CD8-positive, alpha-beta memory T cell (primary cell): Measurements from ENCODE around the gene PEBP1. TPM values are rescaled to one million over a fixed set of nuclear protein-coding genes. Genes with fewer than 3 reads are reported as not detected.

Source experiments
- CTCF ChIA-PET: fragments of 350-600 bp; sonication (Branson Sonifier 250); formaldehyde crosslinking; loops from one replicate; lab custom pipeline; 2021; ENCODE audit warnings: antibody characterized with exemption; lab: Charles Lee
- POLR2A ChIA-PET: fragments of 350-600 bp; sonication (Branson Sonifier 250); formaldehyde crosslinking; loops from one replicate; lab custom pipeline; 2021; ENCODE audit warnings: antibody characterized with exemption; lab: Charles Lee
- DNase-seq, 5 donors: peaks; one replicate each; pipeline versions ENCODE4 v3.0.0 to v3.0.0-alpha.2; 2020 to 2022; ENCODE audit warnings: mixed read lengths in 1 of 5
- H3K27ac ChIP-seq: one replicate; pipeline ENCODE4 v1.7.0; 2013; ENCODE audit warnings: low read depth, mild to moderate bottlenecking, low read length, moderate library complexity
- H3K27me3 ChIP-seq: 2 replicates; pipeline ENCODE4 v1.7.0; 2013; ENCODE audit warnings: low read length, mild to moderate bottlenecking; ENCODE audit not compliant: insufficient read depth, poor library complexity, severe bottlenecking
- H3K36me3 ChIP-seq: 2 replicates; pipeline ENCODE4 v1.7.0; 2013; ENCODE audit warnings: mild to moderate bottlenecking, low read length, moderate library complexity; ENCODE audit not compliant: insufficient read depth
- H3K4me1 ChIP-seq: 2 replicates; pipeline ENCODE4 v1.7.0; 2013; ENCODE audit warnings: mild to moderate bottlenecking, low read length, moderate library complexity; ENCODE audit not compliant: insufficient read depth
- H3K4me3 ChIP-seq: 2 replicates; pipeline ENCODE4 v1.7.0; 2013; ENCODE audit warnings: mild to moderate bottlenecking, low read length
- H3K9me3 ChIP-seq: 2 replicates; pipeline ENCODE4 v1.7.0; 2013; ENCODE audit warnings: mild to moderate bottlenecking, low read length
- H3K27ac Mint-ChIP-seq, 8 donors: one replicate each; pipeline ENCODE4 v1.8.0; 2020 to 2021; ENCODE audit warnings: mixed read lengths in 8 of 8, mild to moderate bottlenecking in 6 of 8, inconsistent platforms in 3 of 8, moderate library complexity in 3 of 8
- H3K27me3 Mint-ChIP-seq, 2 donors: one replicate each; pipeline ENCODE4 v1.8.0; 2020 to 2021; ENCODE audit warnings: mixed read lengths in 2 of 2, mild to moderate bottlenecking in 1 of 2, moderate library complexity in 1 of 2
- H3K36me3 Mint-ChIP-seq, 3 donors: one replicate each; pipeline ENCODE4 v1.8.0; 2020 to 2021; ENCODE audit warnings: mixed read lengths in 3 of 3, inconsistent platforms in 1 of 3, mild to moderate bottlenecking in 1 of 3
- H3K4me1 Mint-ChIP-seq, 3 donors: one replicate each; pipeline ENCODE4 v1.8.0; 2020 to 2021; ENCODE audit warnings: mixed read lengths in 3 of 3, inconsistent platforms in 1 of 3, mild to moderate bottlenecking in 1 of 3
- H3K4me3 Mint-ChIP-seq, 7 donors: one replicate each; pipeline ENCODE4 v1.8.0; 2020 to 2021; ENCODE audit warnings: mixed read lengths in 7 of 7, mild to moderate bottlenecking in 6 of 7, moderate library complexity in 4 of 7, inconsistent platforms in 2 of 7
- H3K9me3 Mint-ChIP-seq, 5 donors: one replicate each; pipeline ENCODE4 v1.8.0; 2020 to 2022; ENCODE audit warnings: mixed read lengths in 5 of 5, mild to moderate bottlenecking in 3 of 5, moderate library complexity in 2 of 5, inconsistent platforms in 1 of 5
- polyA plus RNA-seq: library from polyadenylated mRNA; unstranded; fragments of 300-500 nt; fragmentation: Illumina TruSeq; gene quantifications from one replicate; pipeline ENCODE4 v1.2.3, GENCODE V29; 2021
- total RNA-seq, 2 experiments: library from RNA; stranded (reverse); gene quantifications; one replicate each; pipeline ENCODE4 v1.2.3, GENCODE V29; 2021

The PEBP1 gene
- total and polyA plus RNA-seq, 3 experiments from 2014 or later, result 140 to 317 (median 142) TPM

DNA sequence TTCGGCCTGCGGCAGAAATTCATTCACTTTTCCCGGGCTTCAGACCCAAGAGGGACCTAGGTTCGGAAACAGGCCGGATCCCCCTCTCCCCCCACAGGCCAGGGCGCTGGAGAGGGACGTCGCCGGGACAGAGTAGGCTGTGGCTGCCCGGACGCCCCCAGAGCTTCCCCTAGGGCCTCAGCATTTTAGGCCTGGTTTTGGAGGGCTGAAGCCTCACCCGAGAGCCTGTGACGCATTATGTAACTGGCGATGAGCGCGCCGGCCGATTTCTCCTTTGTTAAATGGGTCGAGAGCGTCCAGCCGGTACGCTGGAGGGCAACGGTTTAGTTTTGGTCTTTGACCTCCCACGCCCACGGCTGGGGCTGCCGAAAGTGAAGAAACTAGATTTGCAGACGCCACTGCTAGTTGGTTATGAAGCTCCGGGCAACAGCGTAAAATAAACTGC is 657 bp downstream of the PEBP1 start:
- peaks cover 0 to 46% (median 10%) of the 10 kb centered on the region in 3 donors for H3K36me3 Mint-ChIP-seq
- peaks cover 25 to 47% (median 46%) of the 10 kb centered on the region in 3 donors for H3K4me1 Mint-ChIP-seq
- H3K27me3 ChIP-seq, result no peaks in the 10 kb centered on the region
- DNase-seq, result peak in 3 of 5 donors; percentile 3 to 52 (median 16)
- no peaks in the 10 kb centered on the region for H3K9me3 Mint-ChIP-seq
- H3K4me1 ChIP-seq, result peaks cover 12% of the 10 kb centered on the region
- ChIA-PET POLR2A (interaction anchor here (0.6 to 1.8 kb wide), 8 partner anchors 15 to 236 kb away, joined by 3 to 11 read pairs (median 4); partner anchors contain the start of genes TAOK3 and WSB2), CTCF (interaction anchor here (0.9 to 3.3 kb wide), 9 partner anchors 16 to 242 kb away, joined by 3 to 25 read pairs (median 4); partner anchors contain the start of gene SUDS3)
- no peaks in the 10 kb centered on the region for H3K27me3 Mint-ChIP-seq
- H3K27ac Mint-ChIP-seq, result peak overlapping the region; percentile 75 to 94 (median 92)
- H3K27ac ChIP-seq, result peak overlapping the region; percentile 79
- H3K4me3 ChIP-seq, result peak overlapping the region; percentile 77
- peak overlapping the region; percentile 87 to 98 (median 96) for H3K4me3 Mint-ChIP-seq
- H3K9me3 ChIP-seq, result no peaks in the 10 kb centered on the region
- peaks cover 3% of the 10 kb centered on the region for H3K36me3 ChIP-seq

GRCh38 chr12:118137148-118137678 is 1.3 kb downstream of the PEBP1 start:
- Histone ChIP-seq H3K4me1 (peaks cover 12% of the 10 kb centered on the region), H3K27ac (no peak overlapping the region), H3K27me3 (no peaks in the 10 kb centered on the region), H3K9me3 (no peaks in the 10 kb centered on the region), H3K36me3 (peaks cover 3% of the 10 kb centered on the region), H3K4me3 (peak overlapping the region; percentile 77)
- no peak for DNase-seq
- no peaks in the 10 kb centered on the region for H3K9me3 Mint-ChIP-seq
- peak overlapping the region; percentile 75 to 94 (median 92) for H3K27ac Mint-ChIP-seq
- ChIA-PET CTCF (interaction anchor here (0.9 to 3.3 kb wide), 5 partner anchors 17 to 239 kb away, joined by 3 to 25 read pairs (median 3); partner anchors contain the start of gene SUDS3), POLR2A (interaction anchor here (0.6 to 1.0 kb wide), 2 partner anchors 61 to 76 kb away, joined by 4 to 5 read pairs; no protein-coding TSS in a partner anchor)
- H3K36me3 Mint-ChIP-seq, result peaks cover 0 to 50% (median 13%) of the 10 kb centered on the region in 3 donors
- H3K4me1 Mint-ChIP-seq, result peaks cover 22 to 45% (median 40%) of the 10 kb centered on the region in 3 donors
- H3K4me3 Mint-ChIP-seq, result peak overlapping the region; percentile 87 to 98 (median 96)
- no peaks in the 10 kb centered on the region for H3K27me3 Mint-ChIP-seq

GRCh38 chr12:118140825-118141224 is 4.9 kb downstream of the PEBP1 start:
- no peak overlapping the region for H3K27ac ChIP-seq
- H3K36me3 Mint-ChIP-seq, result peaks cover 3 to 78% (median 22%) of the 10 kb centered on the region in 3 donors
- ChIA-PET POLR2A (interaction anchor here (1.0 kb wide), 1 partner anchor 74 kb away, joined by 3 read pairs; no protein-coding TSS in a partner anchor), CTCF (interaction anchor here (1.2 to 1.8 kb wide), 2 partner anchors 20 to 235 kb away, joined by 5 to 8 read pairs; partner anchors contain the start of gene SUDS3)
- DNase-seq, result no peak
- H3K27me3 ChIP-seq, result no peaks in the 10 kb centered on the region
- no peak overlapping the region for H3K4me3 ChIP-seq
- H3K4me1 Mint-ChIP-seq, result peaks cover 19 to 39% (median 34%) of the 10 kb centered on the region in 3 donors
- H3K4me1 ChIP-seq, result peaks cover 12% of the 10 kb centered on the region
- H3K27me3 Mint-ChIP-seq, result no peaks in the 10 kb centered on the region
- H3K36me3 ChIP-seq, result peaks cover 12% of the 10 kb centered on the region
- H3K9me3 ChIP-seq, result no peaks in the 10 kb centered on the region
- H3K27ac Mint-ChIP-seq, result peak overlapping the region in 2 of 8 donors; percentile 27 to 45
- no peaks in the 10 kb centered on the region for H3K9me3 Mint-ChIP-seq
- no peak overlapping the region for H3K4me3 Mint-ChIP-seq

DNA sequence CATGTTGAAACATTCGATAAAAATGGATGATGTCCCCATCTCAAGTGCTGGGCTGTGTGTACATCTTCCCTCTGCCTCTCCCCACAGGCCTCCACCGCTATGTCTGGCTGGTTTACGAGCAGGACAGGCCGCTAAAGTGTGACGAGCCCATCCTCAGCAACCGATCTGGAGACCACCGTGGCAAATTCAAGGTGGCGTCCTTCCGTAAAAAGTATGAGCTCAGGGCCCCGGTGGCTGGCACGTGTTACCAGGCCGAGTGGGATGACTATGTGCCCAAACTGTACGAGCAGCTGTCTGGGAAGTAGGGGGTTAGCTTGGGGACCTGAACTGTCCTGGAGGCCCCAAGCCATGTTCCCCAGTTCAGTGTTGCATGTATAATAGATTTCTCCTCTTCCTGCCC is 8.6 kb downstream of the PEBP1 start:
- H3K4me1 ChIP-seq, result no peaks in the 10 kb centered on the region
- CTCF ChIA-PET, result no interaction called here
- POLR2A ChIA-PET, result no interaction called here
- Mint-ChIP-seq H3K9me3 (no peaks in the 10 kb centered on the region), H3K4me1 (peaks cover 4 to 21% (median 9%) of the 10 kb centered on the region in 3 donors), H3K27ac (peak overlapping the region in 1 of 8 donors; percentile 95), H3K27me3 (no peaks in the 10 kb centered on the region), H3K4me3 (no peak overlapping the region), H3K36me3 (peaks cover 3 to 79% (median 20%) of the 10 kb centered on the region in 3 donors)
- peaks cover 12% of the 10 kb centered on the region for H3K36me3 ChIP-seq
- DNase-seq, result no peak
- no peaks in the 10 kb centered on the region for H3K9me3 ChIP-seq
- H3K4me3 ChIP-seq, result no peak overlapping the region
- no peaks in the 10 kb centered on the region for H3K27me3 ChIP-seq
- H3K27ac ChIP-seq, result no peak overlapping the region

- Mint-ChIP-seq H3K4me1 (peaks cover 4 to 14% (median 7%) of the 10 kb centered on the region in 3 donors), H3K27ac (peak overlapping the region in 7 of 8 donors; percentile 5 to 95 (median 58)), H3K9me3 (no peaks in the 10 kb centered on the region), H3K36me3 (peaks cover 3 to 77% (median 17%) of the 10 kb centered on the region in 3 donors), H3K27me3 (no peaks in the 10 kb centered on the region), H3K4me3 (no peak overlapping the region)
- H3K27ac ChIP-seq, result no peak overlapping the region
- no peaks in the 10 kb centered on the region for H3K9me3 ChIP-seq
- H3K4me1 ChIP-seq, result no peaks in the 10 kb centered on the region
- no peak for DNase-seq
- POLR2A ChIA-PET, result no interaction called here
- H3K4me3 ChIP-seq, result no peak overlapping the region
- peaks cover 9% of the 10 kb centered on the region for H3K36me3 ChIP-seq
- H3K27me3 ChIP-seq, result no peaks in the 10 kb centered on the region
- CTCF ChIA-PET, result no interaction called here
These were observed 9.3 kb downstream of the PEBP1 start for GRCh38 chr12:118145113-118145797.

DNA sequence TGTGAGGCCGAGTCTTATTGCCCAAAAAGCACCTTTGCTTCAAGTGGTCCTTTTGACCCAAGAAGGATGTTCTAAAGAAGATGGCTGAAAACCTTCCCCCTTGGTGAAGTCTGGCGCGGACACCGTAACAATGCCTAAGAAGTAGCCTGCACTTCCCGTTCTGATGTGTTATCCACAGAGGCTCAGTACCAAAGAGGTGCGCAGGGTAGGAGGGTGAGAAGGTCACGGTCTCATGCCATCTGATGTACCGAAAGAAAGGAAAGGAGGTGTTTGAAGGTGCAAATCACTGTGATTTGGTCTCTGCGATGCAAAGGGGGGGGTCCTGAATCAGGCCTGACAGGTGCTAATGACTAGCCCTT is 9.9 kb downstream of the PEBP1 start:
- Mint-ChIP-seq H3K4me1 (peaks cover 4 to 13% (median 7%) of the 10 kb centered on the region in 3 donors), H3K27ac (peak overlapping the region in 5 of 8 donors; percentile 5 to 70 (median 63)), H3K4me3 (no peak overlapping the region), H3K36me3 (peaks cover 3 to 76% (median 17%) of the 10 kb centered on the region in 3 donors), H3K9me3 (no peaks in the 10 kb centered on the region), H3K27me3 (no peaks in the 10 kb centered on the region)
- H3K9me3 ChIP-seq, result no peaks in the 10 kb centered on the region
- ChIA-PET CTCF (no interaction called here), POLR2A (no interaction called here)
- no peaks in the 10 kb centered on the region for H3K27me3 ChIP-seq
- H3K4me3 ChIP-seq, result no peak overlapping the region
- no peaks in the 10 kb centered on the region for H3K4me1 ChIP-seq
- H3K36me3 ChIP-seq, result peaks cover 9% of the 10 kb centered on the region
- DNase-seq, result no peak
- no peak overlapping the region for H3K27ac ChIP-seq

- peaks cover 27% of the 10 kb centered on the region for H3K36me3 ChIP-seq
- H3K27me3 Mint-ChIP-seq, result no peaks in the 10 kb centered on the region
- peaks cover 0 to 10% (median 1%) of the 10 kb centered on the region in 3 donors for H3K4me1 Mint-ChIP-seq
- DNase-seq, result no peak
- H3K4me1 ChIP-seq, result no peaks in the 10 kb centered on the region
- POLR2A ChIA-PET, result no interaction called here
- no peak overlapping the region for H3K27ac ChIP-seq
- CTCF ChIA-PET, result no interaction called here
- H3K4me3 ChIP-seq, result no peak overlapping the region
- peaks cover under 1 to 76% (median 14%) of the 10 kb centered on the region in 3 donors for H3K36me3 Mint-ChIP-seq
- peak overlapping the region in 2 of 8 donors; percentile 48 to 63 for H3K27ac Mint-ChIP-seq
- H3K27me3 ChIP-seq, result no peaks in the 10 kb centered on the region
- no peak overlapping the region for H3K4me3 Mint-ChIP-seq
- H3K9me3 Mint-ChIP-seq, result no peaks in the 10 kb centered on the region
- no peaks in the 10 kb centered on the region for H3K9me3 ChIP-seq
These were observed 12.4 kb downstream of the PEBP1 start for GRCh38 chr12:118148287-118148686.
